HepG2 (cell line): ENCODE results near the gene ZNF765.

ENCODE experiments used
- HNF4A ChIP-seq: sonication (generic); formaldehyde crosslinking; IDR thresholded peaks from 2 replicates; pipeline ENCODE4 v1.4.0; 2020; ENCODE audit warnings: missing genetic modification reagents
- SIN3B ChIP-seq: fragments of 150-350 bp; IDR thresholded peaks from 2 replicates; pipeline ENCODE4 v1.6.1; 2014; ENCODE audit warnings: low read length
- ZNF572 ChIP-seq: sonication (generic); formaldehyde crosslinking; IDR thresholded peaks from 2 replicates; pipeline ENCODE4 v1.5.1; 2020; ENCODE audit warnings: mild to moderate bottlenecking, missing genetic modification reagents

DNA sequence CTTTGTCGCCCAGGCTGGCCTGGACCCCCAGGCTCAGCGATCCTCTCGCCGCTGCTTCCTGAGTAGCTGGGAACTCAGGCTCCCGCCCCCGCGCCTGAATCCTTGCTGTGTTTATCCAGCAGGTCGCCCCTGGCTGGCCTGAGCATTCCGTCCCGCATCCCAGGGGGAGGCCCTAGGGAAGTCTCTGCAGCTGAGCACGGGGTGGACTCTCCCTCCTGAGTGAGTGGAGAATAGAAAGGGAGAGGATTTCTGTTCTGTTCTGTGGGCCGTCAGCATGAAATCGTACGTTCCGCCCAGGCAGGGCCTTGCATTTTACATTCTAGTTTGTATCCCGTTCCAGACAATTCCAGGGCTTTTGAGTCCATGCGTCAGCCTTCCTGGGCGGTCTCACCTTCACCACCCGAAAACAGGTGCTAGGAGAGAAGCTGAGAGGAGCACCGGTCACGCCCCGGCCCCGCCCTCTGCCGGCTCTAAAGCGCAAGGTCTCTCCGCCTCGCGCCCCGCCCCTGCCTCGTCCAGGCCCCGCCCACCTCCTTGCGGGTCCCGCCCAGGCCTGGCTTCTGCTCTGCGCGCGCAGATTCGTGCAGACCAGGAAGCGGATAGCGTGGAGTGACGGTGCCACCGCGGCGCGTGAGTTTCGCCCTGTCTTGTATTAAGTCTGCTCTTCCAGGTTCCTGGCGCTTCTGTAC lies 36.6 kb downstream of the ZNF765 start, which contains the start of gene ZNF761:
- TF ChIP-seq SIN3B = no peak
- no peak; the same call in 1 of the 2 replicates for TF ChIP-seq HNF4A (CRISPR knock-in tag)
- no peak for TF ChIP-seq ZNF572
